ENCODE measurements around the gene ENO2. TPM values are rescaled to one million over a fixed set of nuclear protein-coding genes. Genes with fewer than 3 reads are reported as not detected.

Gene ENO2
- total RNA-seq, 2 donors from 2014 or later = 104 to 139 TPM

- 4 to 9% methylated on average over 3 to 8 of the region's 8 CpGs for WGBS, 2 experiments (ENCODE audit: insufficient coverage in 1 of 2, insufficient read length in 1 of 2)
- Mint-ChIP-seq H3K36me3 (ENCODE audit: low read depth) (peaks cover 11% of the 10 kb centered on the region), H3K4me1 (peaks cover 48% of the 10 kb centered on the region)
Measured at GRCh38 chr12:6925540-6926279, 11.3 kb downstream of the ENO2 start.

DNA sequence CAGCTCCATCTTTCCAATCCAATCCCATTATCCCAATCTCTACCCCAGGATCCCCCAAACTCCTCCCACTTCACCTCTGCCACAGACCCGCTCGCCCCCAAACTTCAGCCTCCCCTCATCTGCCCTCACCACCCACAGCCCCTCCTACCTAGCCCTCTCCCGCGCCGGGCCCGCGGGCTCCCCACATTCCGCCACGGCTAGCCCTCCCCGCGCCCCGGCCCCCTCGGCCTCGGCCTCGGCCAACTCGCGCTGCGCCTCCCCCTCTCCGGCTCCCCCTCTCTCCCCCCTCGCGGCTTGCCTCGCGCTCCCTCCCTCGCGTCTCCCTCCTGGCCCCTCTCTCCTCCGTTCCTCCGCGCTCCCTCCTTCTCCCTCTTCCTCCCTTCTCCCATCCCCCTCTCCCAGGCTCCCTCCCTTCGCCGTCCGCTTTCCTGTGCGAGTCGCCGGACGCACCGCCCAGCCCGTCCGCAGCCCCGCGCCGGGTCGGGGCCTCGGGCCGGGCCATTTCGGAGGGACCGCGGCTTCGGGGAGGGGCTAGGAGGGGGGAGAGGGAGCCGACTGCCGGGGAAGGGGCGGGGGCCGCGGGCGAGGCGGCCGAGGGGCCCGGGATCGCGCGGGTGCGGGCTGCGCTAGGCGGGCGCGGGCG lies 13.1 kb downstream of the ENO2 start, which contains the start of gene ATN1:
Gene ATN1 (plus strand): TSS at position 581 of the 643 bp plus-strand sequence. CDS start 6,043 bp downstream, outside the sequence.
- peaks cover 58% of the 10 kb centered on the region for H3K4me1 Mint-ChIP-seq
- TF ChIP-seq, protein P1, sequence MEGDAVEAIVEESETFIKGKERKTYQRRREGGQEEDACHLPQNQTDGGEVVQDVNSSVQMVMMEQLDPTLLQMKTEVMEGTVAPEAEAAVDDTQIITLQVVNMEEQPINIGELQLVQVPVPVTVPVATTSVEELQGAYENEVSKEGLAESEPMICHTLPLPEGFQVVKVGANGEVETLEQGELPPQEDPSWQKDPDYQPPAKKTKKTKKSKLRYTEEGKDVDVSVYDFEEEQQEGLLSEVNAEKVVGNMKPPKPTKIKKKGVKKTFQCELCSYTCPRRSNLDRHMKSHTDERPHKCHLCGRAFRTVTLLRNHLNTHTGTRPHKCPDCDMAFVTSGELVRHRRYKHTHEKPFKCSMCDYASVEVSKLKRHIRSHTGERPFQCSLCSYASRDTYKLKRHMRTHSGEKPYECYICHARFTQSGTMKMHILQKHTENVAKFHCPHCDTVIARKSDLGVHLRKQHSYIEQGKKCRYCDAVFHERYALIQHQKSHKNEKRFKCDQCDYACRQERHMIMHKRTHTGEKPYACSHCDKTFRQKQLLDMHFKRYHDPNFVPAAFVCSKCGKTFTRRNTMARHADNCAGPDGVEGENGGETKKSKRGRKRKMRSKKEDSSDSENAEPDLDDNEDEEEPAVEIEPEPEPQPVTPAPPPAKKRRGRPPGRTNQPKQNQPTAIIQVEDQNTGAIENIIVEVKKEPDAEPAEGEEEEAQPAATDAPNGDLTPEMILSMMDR (conservative IDR thresholded peaks at IDR 0.05) = no peak
- 0% methylated on average over 5 to 66 of the region's 66 CpGs for WGBS, 2 experiments (ENCODE audit: insufficient coverage in 1 of 2, insufficient read length in 1 of 2)
- H3K9me3 Mint-ChIP-seq = no peaks in the 10 kb centered on the region
- H3K4me3 Mint-ChIP-seq = peak within 1 kb of the TSS; percentile 98
- peak within 1 kb of the TSS; percentile 94 for H3K4me3 ChIP-seq (ENCODE audit: low read length)
- H3K36me3 ChIP-seq (ENCODE audit: control insufficient read depth, insufficient read depth, low read length) = no peaks in the 10 kb centered on the region
- H3K9me3 ChIP-seq (ENCODE audit: control insufficient read depth, low read length) = no peaks in the 10 kb centered on the region
- peak within 1 kb of the TSS; percentile 94 for H3K27ac ChIP-seq (ENCODE audit: low read depth, low read length)
- peaks cover 9% of the 10 kb centered on the region for H3K4me1 ChIP-seq (ENCODE audit: control insufficient read depth, insufficient read depth, low read length)
- H3K27me3 ChIP-seq (ENCODE audit: control insufficient read depth, insufficient read depth, low read length, poor library complexity, severe bottlenecking) = no peaks in the 10 kb centered on the region
- peak within 1 kb of the TSS; percentile 95 for H3K27ac Mint-ChIP-seq
- peak; percentile 95 for DNase-seq
- peaks cover 8% of the 10 kb centered on the region for H3K36me3 Mint-ChIP-seq (ENCODE audit: low read depth)
- peak within 1 kb of the TSS; percentile 77 for H3K9ac ChIP-seq (ENCODE audit: extremely low read depth, low read length, poor library complexity, severe bottlenecking)
- no peaks in the 10 kb centered on the region for H3K27me3 Mint-ChIP-seq (ENCODE audit: insufficient read depth)

More at GRCh38 chr12:6925540-6926279, 11.3 kb downstream of the ENO2 start:
- TF ChIP-seq, protein P1 (conservative IDR thresholded peaks at IDR 0.05) = peak; percentile 33
- DNase-seq = peak; percentile 96
- Mint-ChIP-seq H3K27me3 (ENCODE audit: insufficient read depth) (no peaks in the 10 kb centered on the region), H3K4me3 (peak overlapping the region; percentile 98), H3K9me3 (no peaks in the 10 kb centered on the region), H3K27ac (peak overlapping the region; percentile 95)
- H3K9ac ChIP-seq (ENCODE audit: extremely low read depth, low read length, poor library complexity, severe bottlenecking) = no peak overlapping the region
- no peaks in the 10 kb centered on the region for H3K36me3 ChIP-seq (ENCODE audit: control insufficient read depth, insufficient read depth, low read length)
- H3K27me3 ChIP-seq (ENCODE audit: control insufficient read depth, insufficient read depth, low read length, poor library complexity, severe bottlenecking) = no peaks in the 10 kb centered on the region
- H3K27ac ChIP-seq (ENCODE audit: low read depth, low read length) = peak overlapping the region; percentile 94
- H3K4me1 ChIP-seq (ENCODE audit: control insufficient read depth, insufficient read depth, low read length) = peaks cover 9% of the 10 kb centered on the region
- peak overlapping the region; percentile 84 for H3K4me3 ChIP-seq (ENCODE audit: low read length)
- H3K9me3 ChIP-seq (ENCODE audit: control insufficient read depth, low read length) = no peaks in the 10 kb centered on the region

DNA sequence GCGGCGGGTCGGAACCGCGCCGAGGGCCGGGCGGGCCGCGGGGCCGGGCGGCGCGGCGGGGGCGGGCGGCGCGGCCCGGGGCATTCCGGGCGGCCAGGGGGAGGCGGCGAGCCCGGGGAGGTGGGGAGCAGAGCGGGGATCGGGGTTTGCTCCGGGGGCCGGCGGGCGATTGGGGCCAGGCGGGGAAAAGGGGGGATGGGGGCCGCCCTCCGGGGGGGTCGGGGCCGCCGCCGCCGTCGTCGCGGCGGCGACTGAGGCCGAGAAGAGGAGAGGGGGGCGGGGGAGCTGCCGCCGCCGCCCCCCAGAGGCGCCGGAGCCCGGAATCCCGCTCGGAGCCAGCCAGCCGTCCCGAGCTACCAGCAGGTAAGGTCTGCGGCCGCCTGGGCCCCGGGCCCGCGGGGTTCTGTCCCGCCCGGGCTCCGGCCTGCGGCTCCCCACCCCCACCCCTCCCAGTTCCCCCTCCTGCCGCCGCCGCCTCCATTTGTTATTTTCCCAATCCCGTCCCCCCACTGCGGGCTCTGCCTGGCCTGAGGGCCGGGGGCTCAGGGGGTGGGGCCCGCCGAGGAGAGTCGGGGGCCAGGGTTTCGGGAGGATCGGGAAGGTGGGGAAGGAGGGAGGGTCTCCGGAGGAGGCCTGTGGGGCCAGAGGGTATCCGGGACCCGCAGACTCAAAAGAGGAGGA lies 13.8 kb downstream of the ENO2 start:
- TF ChIP-seq, protein P1 (conservative IDR thresholded peaks at IDR 0.05) = no peak
- peaks cover 12% of the 10 kb centered on the region for H3K36me3 Mint-ChIP-seq (ENCODE audit: low read depth)
- H3K27ac Mint-ChIP-seq = peak overlapping the region; percentile 93
- no peak overlapping the region for H3K27ac ChIP-seq (ENCODE audit: low read depth, low read length)
- H3K4me3 ChIP-seq (ENCODE audit: low read length) = peak overlapping the region; percentile 94
- 0 to 2% methylated on average over 11 to 54 of the region's 79 CpGs for WGBS, 2 experiments (ENCODE audit: insufficient coverage in 1 of 2, insufficient read length in 1 of 2)
- peaks cover 13% of the 10 kb centered on the region for H3K4me1 ChIP-seq (ENCODE audit: control insufficient read depth, insufficient read depth, low read length)
- H3K4me3 Mint-ChIP-seq = peak overlapping the region; percentile 98
- peak; percentile 71 for DNase-seq
- H3K9me3 ChIP-seq (ENCODE audit: control insufficient read depth, low read length) = no peaks in the 10 kb centered on the region
- peaks cover 4% of the 10 kb centered on the region for H3K36me3 ChIP-seq (ENCODE audit: control insufficient read depth, insufficient read depth, low read length)
- H3K27me3 ChIP-seq (ENCODE audit: control insufficient read depth, insufficient read depth, low read length, poor library complexity, severe bottlenecking) = no peaks in the 10 kb centered on the region
- H3K9me3 Mint-ChIP-seq = no peaks in the 10 kb centered on the region
- H3K4me1 Mint-ChIP-seq = peaks cover 62% of the 10 kb centered on the region
- H3K9ac ChIP-seq (ENCODE audit: extremely low read depth, low read length, poor library complexity, severe bottlenecking) = peak overlapping the region; percentile 77
- no peaks in the 10 kb centered on the region for H3K27me3 Mint-ChIP-seq (ENCODE audit: insufficient read depth)

All from endodermal cell (in vitro differentiated cells).